Sigmoid colon (tissue), 4 donors: ENCODE measurements around the gene UBE2J1.

Source experiments
- EP300 ChIP-seq, 4 donors: sonication (generic); formaldehyde crosslinking; IDR thresholded peaks; one replicate each; pipeline ENCODE4 v1.6.1; 2017; ENCODE audit warnings: antibody characterized with exemption in 4 of 4
- POLR2A ChIP-seq, 2 donors: fragments of 450-650 bp; IDR thresholded peaks; one replicate each; pipeline ENCODE4 v1.6.1; 2016; ENCODE audit warnings: antibody characterized with exemption in 2 of 2, mild to moderate bottlenecking in 2 of 2, moderate library complexity in 2 of 2
- POLR2AphosphoS5 ChIP-seq, 4 donors: sonication (generic); formaldehyde crosslinking; IDR thresholded peaks; one replicate each; pipeline ENCODE4 v1.6.1; 2017; ENCODE audit warnings: antibody characterized with exemption in 4 of 4
- TF ChIP-seq, protein P1 (sequence below), 4 experiments: fragments of 450-650 bp in 3 of 4; fragments of 200-600 bp in 1 of 4; IDR thresholded peaks; one replicate each; pipeline ENCODE4 v1.5.1; 2016 to 2019; ENCODE audit warnings: antibody characterized with exemption in 4 of 4, mild to moderate bottlenecking in 3 of 4, moderate library complexity in 2 of 4

DNA sequence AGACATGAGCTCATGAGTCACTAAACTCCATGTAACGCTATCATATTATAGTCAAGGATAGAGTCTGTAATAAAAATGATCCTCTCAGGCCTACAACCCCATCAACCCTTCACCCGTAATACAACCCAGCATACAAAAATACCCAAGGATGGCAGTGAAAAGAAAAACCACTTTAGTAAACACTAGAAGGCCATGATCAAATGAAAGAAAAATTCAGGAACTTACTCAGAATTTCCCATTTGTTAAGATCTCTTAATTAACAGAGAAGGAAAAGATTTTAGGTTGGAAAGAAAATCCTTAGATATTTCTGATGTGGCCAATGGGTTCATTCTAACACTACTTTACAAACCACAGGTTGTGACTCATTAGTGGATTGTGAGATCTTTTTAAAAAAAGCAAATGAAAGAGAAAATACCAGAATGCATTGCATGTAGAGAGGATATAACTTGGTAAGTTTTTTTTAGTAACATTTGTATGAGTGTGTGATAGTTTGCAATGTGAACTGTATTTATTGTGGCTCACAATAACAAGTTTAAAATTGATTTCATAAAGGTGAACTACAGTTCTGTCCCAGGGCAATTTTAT is 8.0 kb upstream of the UBE2J1 start:
- TF ChIP-seq, protein P1, sequence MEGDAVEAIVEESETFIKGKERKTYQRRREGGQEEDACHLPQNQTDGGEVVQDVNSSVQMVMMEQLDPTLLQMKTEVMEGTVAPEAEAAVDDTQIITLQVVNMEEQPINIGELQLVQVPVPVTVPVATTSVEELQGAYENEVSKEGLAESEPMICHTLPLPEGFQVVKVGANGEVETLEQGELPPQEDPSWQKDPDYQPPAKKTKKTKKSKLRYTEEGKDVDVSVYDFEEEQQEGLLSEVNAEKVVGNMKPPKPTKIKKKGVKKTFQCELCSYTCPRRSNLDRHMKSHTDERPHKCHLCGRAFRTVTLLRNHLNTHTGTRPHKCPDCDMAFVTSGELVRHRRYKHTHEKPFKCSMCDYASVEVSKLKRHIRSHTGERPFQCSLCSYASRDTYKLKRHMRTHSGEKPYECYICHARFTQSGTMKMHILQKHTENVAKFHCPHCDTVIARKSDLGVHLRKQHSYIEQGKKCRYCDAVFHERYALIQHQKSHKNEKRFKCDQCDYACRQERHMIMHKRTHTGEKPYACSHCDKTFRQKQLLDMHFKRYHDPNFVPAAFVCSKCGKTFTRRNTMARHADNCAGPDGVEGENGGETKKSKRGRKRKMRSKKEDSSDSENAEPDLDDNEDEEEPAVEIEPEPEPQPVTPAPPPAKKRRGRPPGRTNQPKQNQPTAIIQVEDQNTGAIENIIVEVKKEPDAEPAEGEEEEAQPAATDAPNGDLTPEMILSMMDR (IDR thresholded peaks at IDR 0.05) = no peak
- TF ChIP-seq POLR2A (IDR thresholded peaks at IDR 0.05) (no peak), EP300 (IDR thresholded peaks at IDR 0.05) (no peak), POLR2AphosphoS5 (IDR thresholded peaks at IDR 0.05) (no peak)
